MCF 10A (cell line): ENCODE data around the gene BBS5. TPM values are rescaled to one million over a fixed set of nuclear protein-coding genes. Genes with fewer than 3 reads are reported as not detected.

Experiments
- BruUV-seq: library from RNA; stranded (reverse); fragments of 400-500 nt; replicated peaks from 2 replicates; lab custom pipeline; 2021; lab: Mats Ljungman, UMichigan
- CTCF ChIA-PET: fragments of 300-600 bp; sonication (Branson Sonifier 250); formaldehyde crosslinking; extraction: SDS; loops from one replicate; lab custom pipeline; 2021; ENCODE audit warnings: antibody characterized with exemption, inconsistent platforms; lab: Yijun Ruan, JAX
- POLR2A ChIA-PET: fragments of 300-600, 350-650 bp; sonication (Branson Sonifier 250); formaldehyde crosslinking; extraction: SDS; loops from one replicate; lab custom pipeline; 2020; ENCODE audit warnings: antibody characterized with exemption, inconsistent platforms; lab: Yijun Ruan, JAX
- DNase-seq: peaks from one replicate; pipeline ENCODE4 v3.0.0-alpha.2; 2018; ENCODE audit not compliant: unreplicated experiment
- H3K27ac Mint-ChIP-seq: one replicate; pipeline ENCODE4 v1.8.0; 2022; ENCODE audit warnings: mild to moderate bottlenecking, low read depth, mixed read lengths; ENCODE audit not compliant: unreplicated experiment
- H3K27me3 Mint-ChIP-seq: one replicate; pipeline ENCODE4 v1.8.0; 2022; ENCODE audit warnings: mixed read lengths; ENCODE audit not compliant: insufficient read depth, unreplicated experiment
- H3K36me3 Mint-ChIP-seq: one replicate; pipeline ENCODE4 v1.8.0; 2022; ENCODE audit warnings: mild to moderate bottlenecking, moderate library complexity, mixed read lengths; ENCODE audit not compliant: insufficient read depth, unreplicated experiment
- H3K4me1 Mint-ChIP-seq: one replicate; pipeline ENCODE4 v1.8.0; 2022; ENCODE audit warnings: mixed read lengths; ENCODE audit not compliant: insufficient read depth, unreplicated experiment
- H3K4me3 Mint-ChIP-seq: one replicate; pipeline ENCODE4 v1.8.0; 2022; ENCODE audit warnings: mild to moderate bottlenecking, moderate library complexity, mixed read lengths; ENCODE audit not compliant: unreplicated experiment
- H3K9me3 Mint-ChIP-seq: one replicate; pipeline ENCODE4 v1.8.0; 2022; ENCODE audit warnings: mixed read lengths; ENCODE audit not compliant: unreplicated experiment
- CTCF ChIP-seq: fragments of 200-600 bp; IDR thresholded peaks from one replicate; pipeline ENCODE4 v1.8.0; 2022; ENCODE audit warnings: antibody characterized with exemption, mild to moderate bottlenecking; ENCODE audit not compliant: unreplicated experiment
- intact Hi-C: fragments of 100-400 bp; cut with micrococcal nuclease; formaldehyde crosslinking; loops from 2 replicates; pipeline ENCODE4 v1.14.1; 2022
- total RNA-seq: library from RNA; stranded (reverse); gene quantifications from 2 replicates; pipeline ENCODE4 v1.2.3, GENCODE V29; 2022

BBS5 gene
- total RNA-seq, 1 experiment from 2014 or later: 9.0 TPM

- no TSS peak for BruUV-seq
- ChIA-PET CTCF (no interaction called here), POLR2A (interaction anchor here (0.7 to 1.4 kb wide), 3 partner anchors 10 to 63 kb away, joined by 3 to 7 read pairs (median 4); partner anchors contain the start of gene KLHL41)
- H3K27ac Mint-ChIP-seq: no peak overlapping the region
- no peak for DNase-seq
- intact Hi-C loops: no loop called here
- no peaks in the 10 kb centered on the region for H3K27me3 Mint-ChIP-seq
- no peak overlapping the region for H3K4me3 Mint-ChIP-seq
- no peaks in the 10 kb centered on the region for H3K4me1 Mint-ChIP-seq
- H3K9me3 Mint-ChIP-seq: no peaks in the 10 kb centered on the region
- no peak for TF ChIP-seq CTCF
- H3K36me3 Mint-ChIP-seq: peaks cover 27% of the 10 kb centered on the region
These were observed 41.6 kb downstream of the BBS5 start for GRCh38 chr2:169520896-169521295.

GRCh38 chr2:169523681-169524080, 44.4 kb downstream of the BBS5 start:
- no peaks in the 10 kb centered on the region for H3K27me3 Mint-ChIP-seq

GRCh38 chr2:169525434-169525833, 46.1 kb downstream of the BBS5 start:
- Mint-ChIP-seq H3K27me3 (no peaks in the 10 kb centered on the region), H3K4me1 (no peaks in the 10 kb centered on the region), H3K4me3 (no peak overlapping the region), H3K27ac (no peak overlapping the region), H3K9me3 (no peaks in the 10 kb centered on the region), H3K36me3 (peaks cover 61% of the 10 kb centered on the region)
- no peak for DNase-seq
- TF ChIP-seq CTCF: no peak
- ChIA-PET CTCF (interaction anchor here (1.2 kb wide), 1 partner anchor 45 kb away, joined by 3 read pairs; no protein-coding TSS in a partner anchor), POLR2A (interaction anchor here (0.6 kb wide), 2 partner anchors 249 to 342 kb away, joined by 3 read pairs; no protein-coding TSS in a partner anchor)
- BruUV-seq: no TSS peak
- intact Hi-C loops: loop anchor here (5.0 kb wide), 1 partner anchor 402 kb away; no protein-coding TSS in a partner anchor

More at GRCh38 chr2:169523681-169524080, 44.4 kb downstream of the BBS5 start:
- Mint-ChIP-seq H3K36me3 (peaks cover 51% of the 10 kb centered on the region), H3K4me1 (no peaks in the 10 kb centered on the region), H3K4me3 (no peak overlapping the region), H3K9me3 (no peaks in the 10 kb centered on the region), H3K27ac (no peak overlapping the region)
- no peak for TF ChIP-seq CTCF
- DNase-seq: no peak
- intact Hi-C loops: no loop called here
- ChIA-PET CTCF (no interaction called here), POLR2A (interaction anchor here (1.0 kb wide), 1 partner anchor 10 kb away, joined by 3 read pairs; no protein-coding TSS in a partner anchor)
- BruUV-seq: no TSS peak

- no TSS peak for BruUV-seq
- no peak overlapping the region for H3K4me3 Mint-ChIP-seq
- no peak for TF ChIP-seq CTCF
- peaks cover 60% of the 10 kb centered on the region for H3K36me3 Mint-ChIP-seq
- CTCF ChIA-PET: no interaction called here
- DNase-seq: no peak
- intact Hi-C loops: loop anchor here (5.0 kb wide), 1 partner anchor 401 kb away; no protein-coding TSS in a partner anchor
- no peaks in the 10 kb centered on the region for H3K9me3 Mint-ChIP-seq
- POLR2A ChIA-PET: no interaction called here
- no peaks in the 10 kb centered on the region for H3K4me1 Mint-ChIP-seq
- H3K27ac Mint-ChIP-seq: no peak overlapping the region
- no peaks in the 10 kb centered on the region for H3K27me3 Mint-ChIP-seq
These were observed 47.2 kb downstream of the BBS5 start for GRCh38 chr2:169526451-169526850.
